GM23248 (cell line): ENCODE measurements around the gene SPEM1.

ENCODE experiments used
- EZH2 ChIP-seq: fragments of 200-600 bp; sonication (generic); IDR thresholded peaks from 2 replicates; pipeline ENCODE4 v1.6.1; 2018; ENCODE audit warnings: antibody characterized with exemption, mild to moderate bottlenecking; ENCODE audit not compliant: insufficient read depth, poor library complexity, severe bottlenecking
- EZH2phosphoT487 ChIP-seq: fragments of 200-600 bp; sonication (generic); IDR thresholded peaks from 2 replicates; pipeline ENCODE4 v1.6.1; 2018; ENCODE audit warnings: antibody characterized with exemption, moderate library complexity, mild to moderate bottlenecking, low read depth; ENCODE audit not compliant: insufficient read depth

DNA sequence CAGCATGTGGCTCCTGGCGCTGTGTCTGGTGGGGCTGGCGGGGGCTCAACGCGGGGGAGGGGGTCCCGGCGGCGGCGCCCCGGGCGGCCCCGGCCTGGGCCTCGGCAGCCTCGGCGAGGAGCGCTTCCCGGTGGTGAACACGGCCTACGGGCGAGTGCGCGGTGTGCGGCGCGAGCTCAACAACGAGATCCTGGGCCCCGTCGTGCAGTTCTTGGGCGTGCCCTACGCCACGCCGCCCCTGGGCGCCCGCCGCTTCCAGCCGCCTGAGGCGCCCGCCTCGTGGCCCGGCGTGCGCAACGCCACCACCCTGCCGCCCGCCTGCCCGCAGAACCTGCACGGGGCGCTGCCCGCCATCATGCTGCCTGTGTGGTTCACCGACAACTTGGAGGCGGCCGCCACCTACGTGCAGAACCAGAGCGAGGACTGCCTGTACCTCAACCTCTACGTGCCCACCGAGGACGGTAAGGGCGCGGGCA lies 11.8 kb upstream of the SPEM1 start:
- no peak for TF ChIP-seq EZH2
- no peak for TF ChIP-seq EZH2phosphoT487
